Sigmoid colon (tissue), 7 donors: Measurements from ENCODE around the gene CCDC127. TPM values are rescaled to one million over a fixed set of nuclear protein-coding genes. Genes with fewer than 3 reads are reported as not detected.

Experiments
- DNase-seq: peaks from one replicate; pipeline ENCODE4 v3.0.0-alpha.2; 2019
- H3K27ac ChIP-seq, 4 donors: fragments of 200-600 bp; sonication (generic); one replicate each; pipeline ENCODE4 v1.5.1; 2016 to 2019; ENCODE audit warnings: mild to moderate bottlenecking in 1 of 4
- H3K27me3 ChIP-seq, 3 donors: fragments of 200-600 bp; sonication (generic); one replicate each; pipeline ENCODE4 v1.5.1; 2019; ENCODE audit warnings: mild to moderate bottlenecking in 1 of 3
- H3K36me3 ChIP-seq, 4 donors: fragments of 200-600 bp; sonication (generic); one replicate each; pipeline ENCODE4 v1.5.1; 2016 to 2019
- H3K4me1 ChIP-seq, 4 donors: fragments of 200-600 bp; sonication (generic); one replicate each; pipeline ENCODE4 v1.5.1; 2017 to 2019
- H3K4me3 ChIP-seq, 4 donors: fragments of 200-600 bp; sonication (generic); one replicate each; pipeline ENCODE4 v1.5.1; 2017 to 2019; ENCODE audit warnings: mild to moderate bottlenecking in 2 of 4, moderate library complexity in 1 of 4
- H3K9me3 ChIP-seq, 4 donors: fragments of 200-600 bp in 3 of 4; sonication (generic) in 3 of 4; one replicate each; pipeline versions ENCODE4 v1.5.1 to v1.6.1; 2013 to 2019
- CTCF ChIP-seq, 4 experiments: fragments of 450-650 bp in 3 of 4; fragments of 200-600 bp in 1 of 4; IDR thresholded peaks; one replicate each; pipeline ENCODE4 v1.5.1; 2016 to 2019; ENCODE audit warnings: antibody characterized with exemption in 4 of 4, mild to moderate bottlenecking in 3 of 4, moderate library complexity in 2 of 4
- EP300 ChIP-seq, 4 donors: sonication (generic); formaldehyde crosslinking; IDR thresholded peaks; one replicate each; pipeline ENCODE4 v1.6.1; 2017; ENCODE audit warnings: antibody characterized with exemption in 4 of 4
- POLR2A ChIP-seq, 2 donors: fragments of 450-650 bp; IDR thresholded peaks; one replicate each; pipeline ENCODE4 v1.6.1; 2016; ENCODE audit warnings: antibody characterized with exemption in 2 of 2, mild to moderate bottlenecking in 2 of 2, moderate library complexity in 2 of 2
- POLR2AphosphoS5 ChIP-seq, 4 donors: sonication (generic); formaldehyde crosslinking; IDR thresholded peaks; one replicate each; pipeline ENCODE4 v1.6.1; 2017; ENCODE audit warnings: antibody characterized with exemption in 4 of 4
- WGBS, 2 donors: extraction: QIAGEN DNeasy Blood & Tissue Kit; methylation state at CpG; one replicate each; pipeline ENCODE4 v1.1.7; 2013; 5-methylcytosine and 5-hydroxymethylcytosine counted together
- intact Hi-C: fragments of 100-400 bp; cut with DNase I; formaldehyde crosslinking; loops from one replicate; pipeline ENCODE4 v1.15.1; 2023
- polyA plus RNA-seq, 3 donors: library from polyadenylated mRNA; stranded (reverse); fragments of 200-250 nt; gene quantifications; one replicate each; pipeline ENCODE4 v1.2.3, GENCODE V29; 2013
- total RNA-seq, 4 donors: library from RNA; depleted of rRNA; stranded (reverse); fragments of >200 nt; gene quantifications; one replicate each; pipeline ENCODE4 v1.1.0, GENCODE V29; 2016
- donor health status: healthy with polysubstance abuse.
- donor health status: Bipolar disorder and iron deficiency.
- donor health status: healthy.

CCDC127 gene
- total and polyA plus RNA-seq, 7 donors: 1.2 to 8.3 (median 5.7) TPM

DNA sequence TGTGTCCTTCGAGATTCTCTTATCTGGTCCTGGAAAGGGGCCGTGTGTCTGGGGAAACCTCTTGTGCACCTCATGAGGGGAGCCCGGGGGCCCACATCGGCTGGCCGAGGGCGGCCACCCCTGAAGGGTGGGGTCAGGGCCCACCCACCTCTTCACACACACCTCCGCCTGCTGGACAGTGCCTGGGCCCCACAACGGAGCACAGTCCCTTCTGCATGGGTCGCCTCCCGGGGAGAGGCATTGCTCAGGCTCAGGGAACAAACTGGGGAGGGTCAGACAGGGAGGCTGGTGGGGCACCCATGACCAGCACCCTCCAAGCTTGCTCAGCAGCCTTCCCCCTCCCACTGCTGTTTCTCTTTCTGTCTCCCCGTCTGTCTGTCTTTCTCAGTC is 28.0 kb downstream of the CCDC127 start:
- H3K4me3 ChIP-seq: no peak overlapping the region
- peaks cover 0 to 14% (median 0%) of the 10 kb centered on the region in 3 donors for H3K27me3 ChIP-seq
- peaks cover 0 to 43% (median 36%) of the 10 kb centered on the region in 4 donors for H3K4me1 ChIP-seq
- H3K9me3 ChIP-seq: no peaks in the 10 kb centered on the region
- H3K27ac ChIP-seq: peak overlapping the region in 3 of 4 donors; percentile 54 to 75 (median 66)
- no peak for TF ChIP-seq POLR2A (IDR thresholded peaks at IDR 0.05)
- TF ChIP-seq POLR2AphosphoS5 (IDR thresholded peaks at IDR 0.05): no peak
- no peak for TF ChIP-seq CTCF (IDR thresholded peaks at IDR 0.05)
- TF ChIP-seq EP300 (IDR thresholded peaks at IDR 0.05): no peak
- WGBS, 2 donors: 70 to 80% methylated on average over 11 of the region's 11 CpGs
- DNase-seq: peak; percentile 56
- intact Hi-C loops: loop anchor here (5.0 kb wide), 1 partner anchor 77 kb away; no protein-coding TSS in a partner anchor
- no peaks in the 10 kb centered on the region for H3K36me3 ChIP-seq

DNA sequence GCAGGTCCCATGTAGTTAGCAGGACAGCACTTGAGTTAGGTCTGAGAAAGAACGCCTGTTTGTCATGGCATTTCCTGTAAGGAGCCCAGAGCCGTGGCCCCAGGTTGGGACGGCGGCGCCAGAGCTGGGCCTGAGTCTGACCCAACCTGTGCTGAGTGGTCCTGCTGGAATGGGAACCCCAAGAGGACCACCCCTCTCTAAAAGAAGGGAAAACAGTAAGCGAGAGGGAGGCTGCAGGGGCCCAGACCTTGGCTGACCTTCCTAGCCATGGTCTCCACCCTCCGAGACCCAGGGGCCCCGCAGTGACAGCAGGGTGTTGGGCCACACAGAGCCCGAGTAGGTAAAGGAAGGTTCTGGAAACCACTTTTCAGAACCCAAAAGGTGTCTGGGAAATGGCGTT is 28.5 kb downstream of the CCDC127 start:
- Histone ChIP-seq H3K4me1 (peaks cover 0 to 47% (median 41%) of the 10 kb centered on the region in 4 donors), H3K4me3 (no peak overlapping the region), H3K9me3 (no peaks in the 10 kb centered on the region), H3K27me3 (peaks cover 0 to 14% (median 0%) of the 10 kb centered on the region in 3 donors), H3K27ac (no peak overlapping the region), H3K36me3 (no peaks in the 10 kb centered on the region)
- DNase-seq: peak; percentile 52
- TF ChIP-seq EP300 (IDR thresholded peaks at IDR 0.05) (no peak), CTCF (IDR thresholded peaks at IDR 0.05) (no peak), POLR2A (IDR thresholded peaks at IDR 0.05) (no peak), POLR2AphosphoS5 (IDR thresholded peaks at IDR 0.05) (no peak)
- WGBS, 2 donors: 82 to 85% methylated on average over 10 of the region's 10 CpGs
- intact Hi-C loops: loop anchor here (5.0 kb wide), 1 partner anchor 78 kb away; no protein-coding TSS in a partner anchor

DNA sequence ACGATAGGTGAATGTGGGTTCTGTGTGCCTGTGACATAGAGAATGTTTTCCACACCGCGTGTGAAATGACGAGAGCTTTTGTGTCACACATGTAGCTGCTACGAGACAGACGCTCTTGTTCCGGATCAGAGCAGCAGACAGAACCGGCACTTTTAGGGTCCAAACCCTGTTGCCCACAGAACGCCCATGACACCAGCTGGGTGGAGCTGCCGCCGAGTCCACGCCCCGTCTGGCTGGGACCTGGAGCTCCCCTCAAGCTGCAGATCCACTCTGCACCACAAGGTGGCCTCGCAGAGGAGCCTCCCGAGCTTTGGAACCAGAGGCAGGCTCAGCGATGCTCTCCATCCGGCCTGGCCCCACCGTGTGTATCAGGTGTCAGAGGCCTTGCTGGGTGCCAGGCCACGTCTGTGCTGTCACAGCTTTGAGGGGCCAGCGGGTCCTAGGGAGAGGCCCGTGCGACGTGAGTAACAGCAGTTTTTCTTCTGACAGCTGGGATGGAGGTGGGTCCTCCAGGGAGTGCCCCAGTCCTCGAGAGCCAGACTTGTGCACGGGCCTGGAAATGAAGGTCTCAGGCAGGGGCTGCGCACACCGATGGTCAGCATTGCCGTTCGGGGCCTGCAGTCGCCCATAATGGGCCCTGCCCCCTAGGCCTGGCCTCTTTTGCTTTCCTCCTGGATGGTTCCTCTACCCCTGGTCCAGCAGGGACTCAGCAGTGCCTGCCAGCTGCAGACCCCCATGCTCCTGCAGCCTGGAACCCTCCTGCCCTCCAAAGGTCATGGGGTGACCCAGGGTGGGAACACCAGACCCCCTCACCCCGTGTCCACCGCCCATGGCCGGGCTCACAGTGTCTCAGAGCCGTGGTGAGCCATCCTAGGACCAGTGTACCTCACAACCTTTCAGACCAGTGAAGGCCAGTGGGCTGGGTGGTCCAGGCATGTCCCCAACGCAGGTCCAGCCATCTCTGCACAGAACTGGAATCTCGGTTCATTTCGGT is 29.2 kb downstream of the CCDC127 start:
- no peaks in the 10 kb centered on the region for H3K36me3 ChIP-seq
- WGBS, 2 donors: 38 to 39% methylated on average over 37 of the region's 37 CpGs
- intact Hi-C loops: loop anchor here (1.0 to 5.0 kb wide), 2 partner anchors 30 to 79 kb away; partner anchors contain the start of genes CCDC127 and SDHA
- H3K4me1 ChIP-seq: peaks cover 0 to 49% (median 44%) of the 10 kb centered on the region in 4 donors
- H3K27ac ChIP-seq: no peak overlapping the region
- peak; percentile 94 for DNase-seq
- peaks cover 0 to 14% (median 0%) of the 10 kb centered on the region in 3 donors for H3K27me3 ChIP-seq
- H3K4me3 ChIP-seq: peak overlapping the region in 3 of 4 donors; percentile 21 to 34 (median 32)
- TF ChIP-seq POLR2AphosphoS5 (IDR thresholded peaks at IDR 0.05): peak in 2 of 4 donors; percentile 20 to 28
- TF ChIP-seq POLR2A (IDR thresholded peaks at IDR 0.05): no peak
- TF ChIP-seq CTCF (IDR thresholded peaks at IDR 0.05): peak; percentile 90 to 97 (median 94)
- no peak for TF ChIP-seq EP300 (IDR thresholded peaks at IDR 0.05)
- no peaks in the 10 kb centered on the region for H3K9me3 ChIP-seq

GRCh38 chr5:187617-188451 is 30.1 kb downstream of the CCDC127 start:
- no peaks in the 10 kb centered on the region for H3K9me3 ChIP-seq
- WGBS, 2 donors: 46 to 64% methylated on average over 21 of the region's 21 CpGs
- H3K4me3 ChIP-seq: peak overlapping the region in 3 of 4 donors; percentile 21 to 34 (median 32)
- no peaks in the 10 kb centered on the region for H3K36me3 ChIP-seq
- peaks cover 0 to 49% (median 44%) of the 10 kb centered on the region in 4 donors for H3K4me1 ChIP-seq
- no peak overlapping the region for H3K27ac ChIP-seq
- intact Hi-C loops: loop anchor here (1.0 to 5.0 kb wide), 2 partner anchors 30 to 79 kb away; partner anchors contain the start of genes CCDC127 and SDHA
- peaks cover 0 to 14% (median 0%) of the 10 kb centered on the region in 3 donors for H3K27me3 ChIP-seq
- peak; percentile 59 for DNase-seq
- TF ChIP-seq EP300 (IDR thresholded peaks at IDR 0.05) (no peak), POLR2AphosphoS5 (IDR thresholded peaks at IDR 0.05) (no peak), POLR2A (IDR thresholded peaks at IDR 0.05) (no peak), CTCF (IDR thresholded peaks at IDR 0.05) (no peak)
